Mucosa of descending colon (tissue), 3 donors: ENCODE results near the gene GALNTL6. TPM values are rescaled to one million over a fixed set of nuclear protein-coding genes. Genes with fewer than 3 reads are reported as not detected.
A peak's percentile ranks its signal among the peaks of the same experiment; 100 is the strongest.

Source experiments
- ATAC-seq: fragments of 200-7000 bp; cut with Tn5 transposase; one replicate; pipeline ENCODE4 v1.9.1; 2020; ENCODE audit warnings: mild to moderate bottlenecking, moderate library complexity
- DNase-seq, 3 donors: peaks; one replicate each; pipeline ENCODE4 v3.0.0-alpha.2; 2020
- H3K36me3 ChIP-seq: fragments of 200-600 bp; one replicate; pipeline ENCODE4 v1.8.0; 2021; ENCODE audit warnings: low read depth, mild to moderate bottlenecking
- H3K4me1 ChIP-seq: fragments of 200-600 bp; one replicate; pipeline ENCODE4 v1.8.0; 2021; ENCODE audit warnings: low read depth, mild to moderate bottlenecking
- H3K4me3 ChIP-seq: fragments of 200-600 bp; one replicate; pipeline ENCODE4 v1.8.0; 2021; ENCODE audit warnings: mild to moderate bottlenecking
- H3K9me3 ChIP-seq: fragments of 200-600 bp; one replicate; pipeline ENCODE4 v1.8.0; 2021; ENCODE audit warnings: mild to moderate bottlenecking
- intact Hi-C, 2 donors: fragments of 100-400 bp; cut with DNase I in 1 of 2; cut with micrococcal nuclease in 1 of 2; formaldehyde crosslinking; loops; one replicate each; pipeline versions ENCODE4 v1.11.0 to v1.11.1; 2022; cut with DNase I, micrococcal nuclease
- total RNA-seq, 3 donors: library from RNA; stranded (reverse); fragmentation: NEBNext Ultra II Directional in 2 of 3; extraction: Animal tissue kit (Norgen Biotek cat#: 25700) in 2 of 3; gene quantifications; one replicate each; pipeline versions ENCODE4 v1.2.1 to v1.2.4, GENCODE V29; 2021 to 2023
- TF ChIP-seq, protein P1 (sequence below): fragments of 200-600 bp; IDR thresholded peaks from one replicate; pipeline ENCODE4 v1.8.0; 2022; ENCODE audit warnings: antibody characterized with exemption, mild to moderate bottlenecking
- donor health status: DM: no; HTN: no; CAD: no; lungs with moderate emphysema.
- donor health status: DM: no; HTN: no; CAD: no.
- donor health status: DM: no; HTN: yes; CAD: no.

Gene GALNTL6
- total RNA-seq, 3 donors from 2014 or later, result 0.12 to 0.27 (median 0.19) TPM

DNA sequence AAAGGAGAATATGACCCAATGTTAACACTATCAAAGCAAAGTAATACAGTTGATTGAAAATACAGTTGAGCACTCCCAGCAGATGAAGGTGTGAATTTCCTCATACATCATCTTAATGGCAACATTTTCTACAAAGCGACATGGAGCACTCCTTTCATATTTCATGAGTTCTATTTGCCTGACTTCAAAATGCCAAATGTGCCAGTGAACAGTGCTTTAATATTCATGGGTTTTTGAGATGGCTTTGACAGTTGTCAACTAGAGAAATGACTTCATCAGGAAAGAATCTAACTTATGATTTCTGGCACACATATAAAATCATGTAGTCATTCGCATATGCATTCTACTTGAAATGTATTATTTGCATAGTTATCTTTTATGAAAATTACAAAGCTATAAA is 222.4 kb downstream of the GALNTL6 start:
- H3K4me3 ChIP-seq, result no peak overlapping the region
- H3K9me3 ChIP-seq, result no peaks in the 10 kb centered on the region
- ATAC-seq (no peak), DNase-seq (no peak)
- TF ChIP-seq, protein P1, sequence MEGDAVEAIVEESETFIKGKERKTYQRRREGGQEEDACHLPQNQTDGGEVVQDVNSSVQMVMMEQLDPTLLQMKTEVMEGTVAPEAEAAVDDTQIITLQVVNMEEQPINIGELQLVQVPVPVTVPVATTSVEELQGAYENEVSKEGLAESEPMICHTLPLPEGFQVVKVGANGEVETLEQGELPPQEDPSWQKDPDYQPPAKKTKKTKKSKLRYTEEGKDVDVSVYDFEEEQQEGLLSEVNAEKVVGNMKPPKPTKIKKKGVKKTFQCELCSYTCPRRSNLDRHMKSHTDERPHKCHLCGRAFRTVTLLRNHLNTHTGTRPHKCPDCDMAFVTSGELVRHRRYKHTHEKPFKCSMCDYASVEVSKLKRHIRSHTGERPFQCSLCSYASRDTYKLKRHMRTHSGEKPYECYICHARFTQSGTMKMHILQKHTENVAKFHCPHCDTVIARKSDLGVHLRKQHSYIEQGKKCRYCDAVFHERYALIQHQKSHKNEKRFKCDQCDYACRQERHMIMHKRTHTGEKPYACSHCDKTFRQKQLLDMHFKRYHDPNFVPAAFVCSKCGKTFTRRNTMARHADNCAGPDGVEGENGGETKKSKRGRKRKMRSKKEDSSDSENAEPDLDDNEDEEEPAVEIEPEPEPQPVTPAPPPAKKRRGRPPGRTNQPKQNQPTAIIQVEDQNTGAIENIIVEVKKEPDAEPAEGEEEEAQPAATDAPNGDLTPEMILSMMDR, result no peak
- intact Hi-C loops, result no loop called here
- H3K4me1 ChIP-seq, result no peaks in the 10 kb centered on the region
- no peaks in the 10 kb centered on the region for H3K36me3 ChIP-seq

DNA sequence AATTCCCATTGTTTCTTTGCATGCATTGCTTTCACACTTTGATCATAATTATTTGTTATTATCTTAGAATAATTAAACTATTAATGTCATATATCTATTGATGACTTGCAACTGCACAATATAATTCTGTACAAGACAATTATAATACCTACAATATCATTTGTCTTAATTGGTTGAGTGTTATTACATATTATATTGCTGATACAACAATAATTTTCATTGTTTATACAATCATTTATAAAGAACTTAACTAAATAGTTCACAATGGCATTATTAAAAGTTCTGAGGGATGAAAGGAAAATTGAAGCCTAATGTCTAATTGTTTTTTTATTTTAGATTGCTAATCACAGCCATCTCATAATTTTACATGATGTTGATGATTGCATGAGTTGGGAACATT is 227.6 kb downstream of the GALNTL6 start:
- Histone ChIP-seq H3K36me3 (no peaks in the 10 kb centered on the region), H3K9me3 (no peaks in the 10 kb centered on the region), H3K4me3 (no peak overlapping the region), H3K4me1 (no peaks in the 10 kb centered on the region)
- DNase-seq, result no peak
- no peak for ATAC-seq
- TF ChIP-seq, protein P1, result no peak
- intact Hi-C loops, result no loop called here

DNA sequence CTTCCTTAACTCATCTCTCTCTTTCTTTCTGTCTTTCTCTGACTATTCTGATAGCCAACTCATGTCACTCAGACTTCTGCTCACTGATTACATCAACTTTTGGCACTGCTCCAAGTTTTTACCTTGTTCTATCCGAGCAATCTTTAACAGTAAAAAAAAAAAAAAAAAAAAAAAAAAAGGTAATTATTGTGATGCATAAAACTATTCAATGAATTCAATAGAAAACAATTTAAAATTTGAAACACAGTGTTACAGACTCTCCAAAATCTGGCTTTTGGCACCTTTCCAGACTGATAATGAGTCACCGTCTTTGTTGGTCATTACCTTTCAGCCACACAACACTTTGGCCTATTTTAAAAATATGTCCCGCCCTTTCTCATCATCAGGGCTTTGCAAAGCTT is 229.5 kb downstream of the GALNTL6 start:
- Histone ChIP-seq H3K9me3 (no peaks in the 10 kb centered on the region), H3K4me1 (no peaks in the 10 kb centered on the region), H3K36me3 (no peaks in the 10 kb centered on the region), H3K4me3 (no peak overlapping the region)
- DNase-seq (peak in 1 of 3 donors; percentile 25), ATAC-seq (peak; percentile 45)
- intact Hi-C loops, result no loop called here
- TF ChIP-seq, protein P1, result no peak

DNA sequence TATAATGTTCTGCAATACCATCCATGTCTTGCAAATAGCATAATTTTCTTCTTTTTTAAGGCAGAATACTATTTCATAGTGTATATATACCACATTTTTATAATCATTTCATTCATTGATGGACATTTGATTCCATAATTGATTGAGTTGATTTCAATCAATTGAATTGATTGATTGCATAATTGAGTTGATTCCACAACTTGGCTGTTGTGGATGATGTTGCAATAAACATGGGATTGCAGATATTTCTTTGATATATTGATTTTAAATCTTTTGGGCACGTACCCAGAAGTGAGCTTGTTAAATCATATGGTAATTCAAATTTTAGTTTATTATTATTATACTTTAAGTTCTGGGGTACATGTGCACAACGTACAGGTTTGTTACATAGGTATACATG is 232.8 kb downstream of the GALNTL6 start:
- Histone ChIP-seq H3K4me1 (no peaks in the 10 kb centered on the region), H3K9me3 (no peaks in the 10 kb centered on the region), H3K36me3 (no peaks in the 10 kb centered on the region), H3K4me3 (no peak overlapping the region)
- no peak for ATAC-seq
- TF ChIP-seq, protein P1, result no peak
- no peak for DNase-seq
- intact Hi-C loops, result no loop called here

DNA sequence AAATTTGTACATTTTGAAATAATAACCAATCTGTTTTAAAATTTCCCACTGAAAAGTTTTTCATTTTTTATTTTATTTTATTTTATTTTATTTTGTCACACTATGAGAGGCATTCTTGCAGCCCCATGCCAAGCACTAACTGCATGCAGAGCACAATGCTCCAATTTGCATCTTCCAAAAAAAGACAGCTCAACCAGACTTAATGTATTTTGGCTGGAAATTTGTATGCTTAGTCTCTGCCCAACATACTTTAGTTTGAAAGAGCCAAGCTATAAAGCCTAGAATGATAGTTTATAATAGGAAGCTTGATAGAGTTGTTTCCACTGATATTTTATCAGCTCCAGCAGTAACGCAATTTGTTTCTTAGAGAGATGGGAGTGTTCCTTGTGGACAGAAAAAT is 235.5 kb downstream of the GALNTL6 start:
- no peak overlapping the region for H3K4me3 ChIP-seq
- TF ChIP-seq, protein P1, result no peak
- no peaks in the 10 kb centered on the region for H3K36me3 ChIP-seq
- H3K4me1 ChIP-seq, result no peaks in the 10 kb centered on the region
- H3K9me3 ChIP-seq, result no peaks in the 10 kb centered on the region
- no peak for ATAC-seq
- DNase-seq, result no peak
- intact Hi-C loops, result no loop called here

DNA sequence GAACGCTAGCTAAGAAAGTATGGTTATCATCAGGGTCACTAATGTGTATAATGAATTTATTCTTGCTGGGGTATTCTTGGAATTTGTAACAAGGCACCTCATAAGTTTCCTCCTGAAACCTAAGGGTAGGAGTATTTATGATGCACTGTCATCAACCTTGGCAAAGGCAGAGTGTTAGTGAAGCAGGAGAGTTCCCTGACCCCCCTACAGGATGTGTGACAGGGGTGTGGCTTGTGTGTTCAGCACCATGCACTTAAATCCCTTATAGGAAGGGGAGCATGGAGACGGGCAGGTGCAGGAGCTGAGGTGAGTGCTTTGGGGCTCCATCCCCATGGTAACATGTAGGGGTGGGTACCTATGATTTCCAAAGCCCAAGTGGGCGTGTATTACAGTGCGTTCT is 237.7 kb downstream of the GALNTL6 start:
- Histone ChIP-seq H3K36me3 (no peaks in the 10 kb centered on the region), H3K4me3 (no peak overlapping the region), H3K4me1 (no peaks in the 10 kb centered on the region), H3K9me3 (no peaks in the 10 kb centered on the region)
- ATAC-seq (no peak), DNase-seq (no peak)
- intact Hi-C loops, result no loop called here
- TF ChIP-seq, protein P1, result no peak
